ENCODE data around the gene CALY. TPM values are rescaled to one million over a fixed set of nuclear protein-coding genes. Genes with fewer than 3 reads are reported as not detected.

Gene CALY
- total RNA-seq, 1 donor from 2014 or later: 4.7 TPM

DNA sequence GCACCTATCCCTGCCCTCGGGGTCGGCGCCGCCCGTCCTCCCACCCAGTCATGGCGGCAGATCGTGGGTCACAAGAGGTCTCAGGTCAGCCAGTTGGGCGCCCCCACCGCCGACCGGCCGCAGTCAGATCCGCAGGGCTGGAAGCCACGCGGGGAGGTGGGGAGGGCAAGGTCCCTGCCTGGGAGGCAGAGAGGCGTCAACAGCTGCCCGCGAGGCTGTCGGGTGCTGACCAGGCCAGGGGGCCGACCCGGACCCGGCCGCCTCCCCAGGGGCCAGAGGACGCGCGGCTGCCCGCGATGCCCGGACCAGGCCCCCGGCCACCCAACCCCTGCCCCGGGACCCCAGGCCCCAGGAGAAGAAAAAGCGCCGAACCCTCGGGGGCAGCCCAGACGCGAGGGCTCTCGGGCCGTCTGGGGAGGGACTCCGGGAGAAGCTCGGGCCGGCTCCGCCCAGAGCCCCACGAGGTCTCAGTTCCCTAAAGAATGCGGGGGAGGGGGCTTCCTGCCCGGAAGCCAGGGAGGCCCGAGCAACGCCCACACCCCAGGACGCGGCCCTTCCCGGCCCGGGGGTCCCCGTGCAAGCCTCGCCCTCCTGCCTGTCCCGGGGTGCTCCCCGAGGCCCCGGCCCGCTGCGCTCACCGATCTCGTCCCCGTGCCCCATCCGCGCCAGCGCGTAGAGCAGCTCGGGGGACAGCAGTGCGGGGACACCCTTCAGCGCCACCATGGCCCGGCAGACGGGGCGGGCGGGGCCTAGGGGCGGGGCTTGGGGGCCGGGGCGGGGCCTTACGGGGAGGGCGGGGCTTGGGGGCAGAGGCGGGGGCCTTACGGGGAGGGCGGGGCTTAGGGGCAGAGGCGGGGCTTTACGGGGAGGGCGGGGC, 20.8 kb upstream of the CALY start, which contains the start of gene FUOM:
TSS of gene FUOM (minus strand) at position 735 of the 877 bp plus-strand sequence. CDS start at position 723, 12 bp downstream.
- no peak for DNase-seq (ENCODE audit: extremely low spot score in 2 of 2)
- TF ChIP-seq POLR2A (IDR thresholded peaks at IDR 0.05): no peak
- peak in 1 of 2 donors; percentile 22 for TF ChIP-seq POLR2AphosphoS5 (IDR thresholded peaks at IDR 0.05; ENCODE audit: insufficient read depth in 1 of 2, low read depth in 1 of 2)
- TF ChIP-seq, protein P1, sequence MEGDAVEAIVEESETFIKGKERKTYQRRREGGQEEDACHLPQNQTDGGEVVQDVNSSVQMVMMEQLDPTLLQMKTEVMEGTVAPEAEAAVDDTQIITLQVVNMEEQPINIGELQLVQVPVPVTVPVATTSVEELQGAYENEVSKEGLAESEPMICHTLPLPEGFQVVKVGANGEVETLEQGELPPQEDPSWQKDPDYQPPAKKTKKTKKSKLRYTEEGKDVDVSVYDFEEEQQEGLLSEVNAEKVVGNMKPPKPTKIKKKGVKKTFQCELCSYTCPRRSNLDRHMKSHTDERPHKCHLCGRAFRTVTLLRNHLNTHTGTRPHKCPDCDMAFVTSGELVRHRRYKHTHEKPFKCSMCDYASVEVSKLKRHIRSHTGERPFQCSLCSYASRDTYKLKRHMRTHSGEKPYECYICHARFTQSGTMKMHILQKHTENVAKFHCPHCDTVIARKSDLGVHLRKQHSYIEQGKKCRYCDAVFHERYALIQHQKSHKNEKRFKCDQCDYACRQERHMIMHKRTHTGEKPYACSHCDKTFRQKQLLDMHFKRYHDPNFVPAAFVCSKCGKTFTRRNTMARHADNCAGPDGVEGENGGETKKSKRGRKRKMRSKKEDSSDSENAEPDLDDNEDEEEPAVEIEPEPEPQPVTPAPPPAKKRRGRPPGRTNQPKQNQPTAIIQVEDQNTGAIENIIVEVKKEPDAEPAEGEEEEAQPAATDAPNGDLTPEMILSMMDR (IDR thresholded peaks at IDR 0.05): no peak
- H3K27ac ChIP-seq: peak within 1 kb of the TSS; percentile 17
- H3K36me3 ChIP-seq: peaks cover 0 to 2% of the 10 kb centered on the region in 2 donors
- intact Hi-C loops (cut with DNase I): no loop called here
- H3K4me1 ChIP-seq: peaks cover 16% of the 10 kb centered on the region
- no peaks in the 10 kb centered on the region for H3K27me3 ChIP-seq
- H3K4me3 ChIP-seq: peak within 1 kb of the TSS; percentile 48 to 72
- no peaks in the 10 kb centered on the region for H3K9me3 ChIP-seq

DNA sequence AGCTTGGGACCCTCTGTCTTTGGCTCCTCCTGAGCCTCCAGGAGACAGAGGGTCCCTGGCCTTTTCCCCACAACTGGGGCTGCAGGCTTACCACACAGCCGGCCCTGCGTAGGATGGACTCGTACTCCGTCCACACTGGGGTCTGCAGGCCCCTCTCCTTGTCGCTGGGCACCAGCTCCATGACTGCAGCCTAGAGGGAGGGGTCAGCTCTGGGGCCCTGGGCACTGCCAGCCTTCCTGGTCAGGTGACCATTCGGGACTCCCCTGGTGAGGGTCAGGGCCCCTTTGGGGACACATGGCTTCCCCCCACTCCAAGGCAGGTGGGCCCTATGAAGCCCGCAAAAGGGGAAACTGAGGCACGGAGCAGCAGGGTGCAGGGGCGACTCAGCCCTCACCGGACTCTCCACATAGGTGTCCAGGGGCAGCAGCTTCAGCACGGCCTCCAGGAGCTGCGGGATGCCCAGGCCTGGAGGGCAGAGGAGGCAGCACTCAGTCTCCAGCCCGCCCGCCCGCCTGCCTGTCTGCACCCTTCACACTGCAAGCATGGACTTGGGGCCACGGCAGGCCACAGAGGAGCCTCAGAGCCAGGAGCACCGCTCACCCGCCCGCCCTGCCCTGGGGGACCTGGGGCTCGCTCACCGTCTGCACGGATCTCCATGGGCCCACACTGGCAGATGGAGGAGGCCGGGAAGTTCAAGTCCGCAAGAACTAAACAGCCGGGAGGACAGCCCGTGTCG, 20.0 kb upstream of the CALY start:
- no peak for TF ChIP-seq POLR2A (IDR thresholded peaks at IDR 0.05)
- TF ChIP-seq POLR2AphosphoS5 (IDR thresholded peaks at IDR 0.05; ENCODE audit: insufficient read depth in 1 of 2, low read depth in 1 of 2): no peak
- TF ChIP-seq, protein P1 (IDR thresholded peaks at IDR 0.05): no peak
- Histone ChIP-seq H3K27me3 (no peaks in the 10 kb centered on the region), H3K27ac (no peak overlapping the region), H3K4me3 (peak overlapping the region; percentile 48 to 72), H3K36me3 (no peaks in the 10 kb centered on the region), H3K9me3 (no peaks in the 10 kb centered on the region), H3K4me1 (peaks cover 16% of the 10 kb centered on the region)
- DNase-seq (ENCODE audit: extremely low spot score in 2 of 2): no peak
- intact Hi-C loops (cut with DNase I): no loop called here

DNA sequence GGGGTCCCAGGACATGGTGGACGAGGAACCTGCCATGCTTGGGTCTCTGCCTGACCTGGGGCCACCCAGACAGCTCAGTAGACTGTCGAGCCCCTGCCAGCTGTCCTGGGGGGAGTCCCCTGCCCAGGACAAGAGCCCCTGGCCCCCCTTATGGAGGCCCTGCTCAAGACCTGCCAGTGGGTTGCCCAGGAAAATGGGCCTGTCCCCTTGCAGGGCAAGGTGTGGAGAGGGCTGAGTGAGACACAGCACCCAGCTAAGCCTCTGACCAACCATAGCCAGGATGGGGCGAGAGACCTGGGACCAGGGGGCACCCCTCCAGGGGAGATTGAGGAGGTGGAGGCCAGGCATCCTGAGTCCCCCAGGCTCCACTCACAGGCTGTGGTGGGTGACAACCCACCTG, 19.3 kb upstream of the CALY start:
- Histone ChIP-seq H3K4me3 (no peak overlapping the region), H3K27ac (no peak overlapping the region), H3K4me1 (peaks cover 16% of the 10 kb centered on the region), H3K36me3 (no peaks in the 10 kb centered on the region), H3K27me3 (no peaks in the 10 kb centered on the region), H3K9me3 (no peaks in the 10 kb centered on the region)
- intact Hi-C loops (cut with DNase I): no loop called here
- no peak for TF ChIP-seq POLR2AphosphoS5 (IDR thresholded peaks at IDR 0.05; ENCODE audit: insufficient read depth in 1 of 2, low read depth in 1 of 2)
- TF ChIP-seq, protein P1 (IDR thresholded peaks at IDR 0.05): no peak
- TF ChIP-seq POLR2A (IDR thresholded peaks at IDR 0.05): no peak
- DNase-seq (ENCODE audit: extremely low spot score in 2 of 2): no peak

DNA sequence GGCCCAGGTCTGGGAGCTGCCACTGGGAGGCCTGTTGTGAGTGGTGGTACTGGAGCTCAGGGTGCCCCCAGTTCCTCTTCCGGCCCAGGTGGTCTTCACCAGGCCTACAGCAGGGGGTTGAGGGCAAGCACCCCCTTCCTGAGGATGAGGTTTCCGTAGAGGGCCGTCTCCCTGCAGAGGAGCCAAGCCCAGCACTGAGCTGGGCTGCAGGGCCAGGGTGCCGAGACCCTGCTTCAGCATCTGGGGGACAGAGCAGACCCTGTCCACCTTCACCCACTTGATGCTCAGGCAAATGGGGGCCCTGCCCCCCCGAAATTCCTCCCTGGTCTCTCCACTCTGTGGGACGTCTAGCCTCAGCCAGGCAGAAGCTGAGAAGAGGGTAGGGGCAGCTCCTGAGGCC, 18.6 kb upstream of the CALY start:
- intact Hi-C loops (cut with DNase I): no loop called here
- Histone ChIP-seq H3K4me1 (peaks cover 16% of the 10 kb centered on the region), H3K27ac (no peak overlapping the region), H3K36me3 (no peaks in the 10 kb centered on the region), H3K9me3 (no peaks in the 10 kb centered on the region), H3K27me3 (no peaks in the 10 kb centered on the region), H3K4me3 (no peak overlapping the region)
- TF ChIP-seq POLR2A (IDR thresholded peaks at IDR 0.05) (no peak), POLR2AphosphoS5 (IDR thresholded peaks at IDR 0.05; ENCODE audit: insufficient read depth in 1 of 2, low read depth in 1 of 2) (no peak)
- TF ChIP-seq, protein P1 (IDR thresholded peaks at IDR 0.05): no peak
- no peak for DNase-seq (ENCODE audit: extremely low spot score in 2 of 2)

Measured in vagina (tissue), 2 donors.